KMS-11 (cell line): ENCODE results near the gene ANKS4B.

ENCODE experiments used
- H2AFZ ChIP-seq: fragments of 200-600 bp; sonication (generic); 2 replicates; pipeline ENCODE4 v1.6.1; 2016; ENCODE audit warnings: antibody characterized with exemption, mixed run types, low read depth
- H3K27ac ChIP-seq: fragments of 200-600 bp; sonication (generic); 2 replicates; pipeline ENCODE4 v1.6.1; 2016; ENCODE audit warnings: mild to moderate bottlenecking, mixed run types
- H3K27me3 ChIP-seq: fragments of 200-600 bp; sonication (generic); 2 replicates; pipeline ENCODE4 v1.6.1; 2017; ENCODE audit warnings: mild to moderate bottlenecking, low read depth, mixed run types, moderate library complexity; ENCODE audit not compliant: insufficient read depth
- H3K36me3 ChIP-seq: fragments of 200-600 bp; sonication (generic); 2 replicates; pipeline ENCODE4 v1.6.1; 2017; ENCODE audit warnings: mild to moderate bottlenecking, mixed run types; ENCODE audit not compliant: insufficient read depth
- H3K4me1 ChIP-seq: fragments of 200-600 bp; sonication (generic); 2 replicates; pipeline ENCODE4 v1.6.1; 2016; ENCODE audit warnings: mild to moderate bottlenecking, low read depth, mixed run types; ENCODE audit not compliant: poor library complexity, severe bottlenecking
- H3K4me2 ChIP-seq: fragments of 200-600 bp; sonication (generic); 2 replicates; pipeline ENCODE4 v1.7.0; 2016; ENCODE audit warnings: mild to moderate bottlenecking, mixed run types
- H3K4me3 ChIP-seq: fragments of 200-600 bp; sonication (generic); IDR thresholded peaks from 2 replicates; pipeline ENCODE4 v1.6.1; 2017; ENCODE audit warnings: low read depth, low read length, mixed read lengths; ENCODE audit not compliant: insufficient read depth
- H3K79me2 ChIP-seq: fragments of 200-600 bp; sonication (generic); 2 replicates; pipeline ENCODE4 v1.6.1; 2016; ENCODE audit warnings: low read depth, mixed run types; ENCODE audit not compliant: insufficient read depth
- H3K9ac ChIP-seq: fragments of 200-600 bp; sonication (generic); 2 replicates; pipeline ENCODE4 v1.6.1; 2016; ENCODE audit warnings: mild to moderate bottlenecking, mixed run types
- H4K20me1 ChIP-seq: fragments of 200-600 bp; sonication (generic); 2 replicates; pipeline ENCODE4 v1.6.1; 2016; ENCODE audit warnings: mild to moderate bottlenecking, mixed run types; ENCODE audit not compliant: insufficient read depth
- CTCF ChIP-seq: fragments of 200-600 bp; sonication (generic); conservative IDR thresholded peaks from 2 replicates; pipeline ENCODE4 v1.6.1; 2017; ENCODE audit warnings: low read depth, mild to moderate bottlenecking, antibody characterized with exemption, low read length, moderate library complexity, mixed read lengths

Gene ANKS4B

GRCh38 chr16:21235199-21235585 is 1.7 kb downstream of the ANKS4B start:
- Histone ChIP-seq H3K79me2 (no peaks in the 10 kb centered on the region), H3K4me1 (no peaks in the 10 kb centered on the region), H3K36me3 (no peaks in the 10 kb centered on the region), H3K27ac (no peak overlapping the region), H3K9ac (no peak overlapping the region), H3K4me2 (no peak overlapping the region), H2AFZ (no peak overlapping the region), H4K20me1 (no peaks in the 10 kb centered on the region), H3K27me3 (no peaks in the 10 kb centered on the region), H3K4me3 (no peak overlapping the region)
- TF ChIP-seq CTCF, result no peak

- no peak overlapping the region for H3K4me3 ChIP-seq
Observed at GRCh38 chr16:21236831-21237230, 3.3 kb downstream of the ANKS4B start.

GRCh38 chr16:21239646-21240045 is 6.1 kb downstream of the ANKS4B start:
- Histone ChIP-seq H3K9ac (no peak overlapping the region), H3K4me2 (no peak overlapping the region), H3K27ac (no peak overlapping the region), H3K4me3 (no peak overlapping the region), H3K27me3 (no peaks in the 10 kb centered on the region), H2AFZ (no peak overlapping the region), H3K4me1 (no peaks in the 10 kb centered on the region), H4K20me1 (no peaks in the 10 kb centered on the region), H3K36me3 (no peaks in the 10 kb centered on the region), H3K79me2 (no peaks in the 10 kb centered on the region)
- no peak for TF ChIP-seq CTCF

More at GRCh38 chr16:21236831-21237230, 3.3 kb downstream of the ANKS4B start:
- Histone ChIP-seq H3K27me3 (no peaks in the 10 kb centered on the region), H3K36me3 (no peaks in the 10 kb centered on the region), H3K4me1 (no peaks in the 10 kb centered on the region), H3K27ac (no peak overlapping the region), H4K20me1 (no peaks in the 10 kb centered on the region), H3K79me2 (no peaks in the 10 kb centered on the region), H3K4me2 (no peak overlapping the region), H2AFZ (no peak overlapping the region), H3K9ac (no peak overlapping the region)
- TF ChIP-seq CTCF, result no peak

GRCh38 chr16:21242756-21243155 is 9.3 kb downstream of the ANKS4B start:
- Histone ChIP-seq H3K4me3 (no peak overlapping the region), H2AFZ (no peak overlapping the region), H3K27me3 (no peaks in the 10 kb centered on the region), H3K4me2 (no peak overlapping the region), H4K20me1 (no peaks in the 10 kb centered on the region), H3K4me1 (no peaks in the 10 kb centered on the region), H3K9ac (no peak overlapping the region), H3K36me3 (no peaks in the 10 kb centered on the region), H3K79me2 (no peaks in the 10 kb centered on the region), H3K27ac (no peak overlapping the region)
- TF ChIP-seq CTCF, result no peak
